GM12878 (cell line): Measurements from ENCODE around the gene IFT122.

Experiments
- CTCF ChIP-seq, 3 experiments: IDR thresholded peaks in 2 of 3; conservative IDR thresholded peaks in 1 of 3; 2 replicates each; pipeline ENCODE4 v1.5.1; 2011; ENCODE audit warnings: low read depth in 3 of 3, low read length in 3 of 3, mild to moderate bottlenecking in 3 of 3, control low read depth in 2 of 3, moderate library complexity in 2 of 3, inconsistent platforms in 1 of 3, mixed read lengths in 1 of 3; ENCODE audit not compliant: control insufficient read depth in 2 of 3, insufficient read depth in 1 of 3; ENCODE audit errors: extremely low read depth in 1 of 3
- E2F4 ChIP-seq: IDR thresholded peaks from 2 replicates; pipeline ENCODE4 v1.6.1; 2012; ENCODE audit warnings: low read depth, low read length, improper control_type of control experiment
- EP300 ChIP-seq, 2 experiments: fragments of 150-350 bp in 1 of 2; IDR thresholded peaks; 2 replicates each; pipeline ENCODE4 v1.6.1; 2011 to 2012; ENCODE audit warnings: low read depth in 2 of 2, low read length in 2 of 2, borderline replicate concordance in 1 of 2, improper control_type of control experiment in 1 of 2, inconsistent platforms in 1 of 2; ENCODE audit not compliant: control insufficient read depth in 1 of 2
- HDAC6 ChIP-seq: fragments of 200-600 bp; sonication (generic); IDR thresholded peaks from one replicate; pipeline ENCODE4 v1.8.0; 2017; ENCODE audit warnings: antibody characterized with exemption; ENCODE audit not compliant: unreplicated experiment
- MYC ChIP-seq: IDR thresholded peaks from 2 replicates; pipeline ENCODE4 v1.6.1; 2011; ENCODE audit warnings: mild to moderate bottlenecking, low read length, moderate library complexity, inconsistent platforms; ENCODE audit not compliant: insufficient read depth, insufficient replicate concordance, insufficient read length, severe bottlenecking
- RELA ChIP-seq: fragments of 450-650 bp; IDR thresholded peaks from 2 replicates; pipeline ENCODE4 v1.8.0; 2014; ENCODE audit warnings: borderline replicate concordance; ENCODE audit not compliant: partially characterized antibody
- RUNX3 ChIP-seq: IDR thresholded peaks from 2 replicates; pipeline ENCODE4 v1.6.1; 2012; ENCODE audit warnings: low read length, inconsistent platforms

DNA sequence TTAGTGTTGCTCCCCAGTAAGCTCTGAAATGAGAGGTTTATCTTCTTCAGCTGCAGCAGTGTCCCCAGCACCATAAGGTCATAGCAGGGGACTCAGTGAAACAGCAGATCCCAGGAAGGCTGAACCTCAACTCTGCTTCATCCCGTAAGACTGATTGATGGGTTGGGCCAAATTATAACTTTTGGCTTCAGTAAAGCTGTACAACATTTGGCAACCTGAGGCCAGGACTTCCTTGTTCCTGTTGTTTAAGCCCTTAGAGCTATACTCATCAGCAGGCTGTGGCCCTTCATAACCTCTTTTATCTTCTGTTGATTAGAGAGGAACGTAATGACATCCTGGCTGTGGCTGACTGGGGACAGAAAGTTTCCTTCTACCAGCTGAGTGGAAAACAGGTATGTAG lies 29.0 kb downstream of the IFT122 start:
- no peak for TF ChIP-seq RUNX3
- TF ChIP-seq CTCF (IDR thresholded peaks at IDR 0.05 in 2 of 3, conservative IDR thresholded peaks at IDR 0.05 in 1 of 3; ENCODE audit: control insufficient read depth in 2 of 3, extremely low read depth in 1 of 3, insufficient read depth in 1 of 3, low read depth in 3 of 3, low read length in 3 of 3) = no peak
- no peak for TF ChIP-seq RELA
- no peak for TF ChIP-seq HDAC6
- TF ChIP-seq EP300 (IDR thresholded peaks at IDR 0.05; ENCODE audit: borderline replicate concordance in 1 of 2, control insufficient read depth in 1 of 2, low read depth in 2 of 2, low read length in 2 of 2) = no peak
- no peak for TF ChIP-seq MYC
- no peak for TF ChIP-seq E2F4
